AG10803 (cell line): ENCODE data around the gene CCNK.

ENCODE experiments used
- DNase-seq: peaks from one replicate; pipeline ENCODE4 v3.0.0; 2010; ENCODE audit warnings: low read depth
- H3K4me3 ChIP-seq: 2 replicates; pipeline ENCODE4 v1.5.1; 2011; ENCODE audit warnings: mild to moderate bottlenecking, low read length, control low read depth
- TF ChIP-seq, protein P1 (sequence below): conservative IDR thresholded peaks from 2 replicates; pipeline ENCODE4 v1.5.1; 2011; ENCODE audit warnings: mild to moderate bottlenecking, low read length, control low read depth, inconsistent platforms

Gene CCNK

GRCh38 chr14:99506276-99506675 lies 25.1 kb downstream of the CCNK start:
- no peak overlapping the region for H3K4me3 ChIP-seq
- TF ChIP-seq, protein P1, sequence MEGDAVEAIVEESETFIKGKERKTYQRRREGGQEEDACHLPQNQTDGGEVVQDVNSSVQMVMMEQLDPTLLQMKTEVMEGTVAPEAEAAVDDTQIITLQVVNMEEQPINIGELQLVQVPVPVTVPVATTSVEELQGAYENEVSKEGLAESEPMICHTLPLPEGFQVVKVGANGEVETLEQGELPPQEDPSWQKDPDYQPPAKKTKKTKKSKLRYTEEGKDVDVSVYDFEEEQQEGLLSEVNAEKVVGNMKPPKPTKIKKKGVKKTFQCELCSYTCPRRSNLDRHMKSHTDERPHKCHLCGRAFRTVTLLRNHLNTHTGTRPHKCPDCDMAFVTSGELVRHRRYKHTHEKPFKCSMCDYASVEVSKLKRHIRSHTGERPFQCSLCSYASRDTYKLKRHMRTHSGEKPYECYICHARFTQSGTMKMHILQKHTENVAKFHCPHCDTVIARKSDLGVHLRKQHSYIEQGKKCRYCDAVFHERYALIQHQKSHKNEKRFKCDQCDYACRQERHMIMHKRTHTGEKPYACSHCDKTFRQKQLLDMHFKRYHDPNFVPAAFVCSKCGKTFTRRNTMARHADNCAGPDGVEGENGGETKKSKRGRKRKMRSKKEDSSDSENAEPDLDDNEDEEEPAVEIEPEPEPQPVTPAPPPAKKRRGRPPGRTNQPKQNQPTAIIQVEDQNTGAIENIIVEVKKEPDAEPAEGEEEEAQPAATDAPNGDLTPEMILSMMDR, result no peak
- no peak for DNase-seq

DNA sequence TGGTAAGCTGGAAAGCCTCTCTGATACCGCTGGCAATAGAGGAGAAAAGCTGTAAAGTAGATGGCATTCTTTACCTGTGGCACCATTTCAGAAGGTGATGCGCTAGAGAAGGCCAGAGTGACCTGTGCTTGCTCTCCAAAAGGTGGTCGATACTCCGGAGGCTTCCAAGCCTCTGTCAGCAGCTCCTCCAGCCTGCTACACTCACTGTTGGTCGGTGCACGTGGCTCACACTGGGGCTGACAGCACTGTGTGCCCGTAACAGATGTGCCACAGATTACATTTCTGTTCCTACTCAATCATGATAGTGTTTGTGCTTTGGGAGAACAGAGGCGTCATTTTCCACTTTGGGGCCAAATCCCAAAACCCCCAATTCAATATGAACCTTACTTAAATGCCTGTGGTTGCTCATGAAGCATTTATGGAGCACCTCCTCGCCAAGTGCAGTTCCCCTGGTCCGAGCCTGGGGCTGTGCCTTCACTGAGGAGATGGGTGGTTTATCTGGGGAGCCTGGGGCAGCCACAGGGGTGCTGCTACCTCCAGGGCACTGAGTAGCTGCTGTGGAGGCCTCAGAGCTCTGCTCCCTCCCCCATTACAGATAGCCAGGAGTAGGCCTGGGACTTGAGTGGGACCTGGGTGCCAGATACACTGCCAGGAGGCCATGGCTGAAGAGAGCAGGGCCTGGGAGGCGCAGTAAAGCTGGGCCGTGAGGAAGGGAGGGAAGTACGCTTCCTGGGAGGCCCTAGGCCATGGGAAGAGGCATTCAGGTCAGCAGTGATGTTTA lies 26.8 kb downstream of the CCNK start:
- no peak for DNase-seq
- TF ChIP-seq, protein P1, result no peak

DNA sequence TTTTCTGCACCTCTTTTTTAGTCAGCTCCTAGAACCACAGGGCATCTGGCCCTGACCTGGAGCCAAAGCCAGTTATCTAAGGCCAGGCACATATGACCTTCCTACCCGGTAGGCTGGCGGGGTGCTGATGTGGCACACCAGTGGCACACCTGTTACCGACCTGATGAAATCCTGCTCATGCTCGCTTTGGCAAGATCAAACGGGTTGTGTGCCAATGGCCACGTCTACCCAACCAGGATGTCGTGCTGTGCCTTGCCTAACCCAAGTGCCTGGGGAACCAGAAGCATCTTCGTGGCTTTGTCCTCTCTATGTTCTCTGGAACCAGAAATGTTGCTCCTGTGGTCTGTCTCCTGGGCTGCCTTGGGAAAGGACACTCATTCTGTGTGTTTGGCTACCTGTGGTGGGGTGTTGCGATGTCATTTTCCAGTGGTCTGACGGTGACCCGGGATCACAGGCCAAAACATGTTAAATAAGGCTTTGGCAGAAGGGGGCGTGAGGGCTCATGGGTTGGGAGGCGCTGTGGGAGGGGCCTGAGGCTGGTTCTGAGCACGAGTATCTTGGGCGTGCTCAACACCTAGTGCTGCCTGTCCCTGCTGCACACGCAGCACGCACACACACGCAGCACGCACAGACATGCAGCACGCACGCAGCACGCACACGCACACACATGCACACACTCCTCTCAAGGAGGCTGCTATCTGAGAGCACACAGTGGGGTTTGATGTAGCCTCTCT lies 27.9 kb downstream of the CCNK start:
- no peak overlapping the region for H3K4me3 ChIP-seq
- TF ChIP-seq, protein P1, result no peak
- DNase-seq, result no peak

More for the DNA sequence above, 26.8 kb downstream of the CCNK start:
- H3K4me3 ChIP-seq, result no peak overlapping the region

DNA sequence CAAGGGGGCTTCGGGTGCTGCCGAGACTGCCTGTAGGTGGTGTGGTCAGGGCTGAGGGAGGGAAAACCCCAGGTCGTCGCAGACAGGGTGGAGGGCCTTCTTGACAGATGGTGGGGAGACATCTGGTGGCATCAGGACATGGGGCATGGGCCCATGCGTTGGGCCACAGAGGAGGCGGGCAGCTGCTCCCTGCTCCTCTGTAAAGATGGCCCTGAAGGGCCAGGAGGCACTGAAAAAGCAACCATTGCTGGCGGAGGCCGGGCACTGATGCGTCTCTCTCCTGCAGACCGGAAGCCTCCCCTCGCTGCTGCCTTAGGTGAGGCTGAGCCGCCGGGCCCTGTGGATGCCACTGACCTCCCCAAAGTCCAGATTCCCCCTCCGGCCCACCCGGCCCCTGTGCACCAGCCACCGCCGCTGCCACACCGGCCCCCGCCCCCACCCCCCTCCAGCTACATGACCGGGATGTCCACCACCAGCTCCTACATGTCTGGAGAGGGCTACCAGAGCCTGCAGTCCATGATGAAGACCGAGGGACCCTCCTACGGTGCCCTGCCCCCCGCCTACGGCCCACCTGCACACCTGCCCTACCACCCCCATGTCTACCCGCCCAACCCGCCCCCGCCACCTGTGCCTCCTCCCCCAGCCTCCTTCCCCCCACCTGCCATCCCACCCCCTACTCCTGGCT lies 28.8 kb downstream of the CCNK start:
- TF ChIP-seq, protein P1, result no peak
- no peak for DNase-seq
- no peak overlapping the region for H3K4me3 ChIP-seq

DNA sequence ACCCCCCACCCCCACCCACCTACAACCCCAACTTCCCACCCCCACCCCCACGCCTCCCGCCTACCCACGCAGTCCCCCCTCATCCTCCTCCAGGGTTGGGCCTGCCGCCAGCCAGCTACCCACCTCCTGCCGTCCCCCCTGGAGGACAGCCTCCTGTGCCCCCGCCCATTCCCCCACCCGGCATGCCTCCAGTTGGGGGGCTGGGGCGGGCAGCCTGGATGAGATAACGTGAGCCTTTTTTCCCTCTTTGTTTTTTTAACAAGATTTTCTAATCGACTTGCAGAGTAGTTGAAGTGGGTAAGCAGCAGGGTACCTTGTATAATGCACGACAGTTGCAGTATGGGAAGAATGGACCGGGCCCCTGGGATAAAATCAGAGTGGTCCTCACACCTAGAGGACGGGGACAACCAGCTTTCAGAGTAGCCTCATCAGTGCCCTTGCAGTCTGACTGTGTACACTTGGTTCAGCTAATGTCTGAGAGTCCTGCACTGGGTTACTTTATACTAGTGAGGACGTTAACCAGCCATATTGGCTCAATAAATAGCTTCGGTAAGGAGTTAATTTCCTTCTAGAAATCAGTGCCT lies 29.4 kb downstream of the CCNK start:
- DNase-seq, result no peak
- TF ChIP-seq, protein P1, result no peak
- no peak overlapping the region for H3K4me3 ChIP-seq

GRCh38 chr14:99511421-99512109 lies 30.4 kb downstream of the CCNK start:
- TF ChIP-seq, protein P1, result no peak
- peak; percentile 62 for DNase-seq
- no peak overlapping the region for H3K4me3 ChIP-seq
